Muscle of back (tissue), 11 donors: ENCODE measurements around the gene CLCF1. TPM values are rescaled to one million over a fixed set of nuclear protein-coding genes. Genes with fewer than 3 reads are reported as not detected.
A peak's percentile ranks its signal among the peaks of the same experiment; 100 is the strongest.

Experiments used
- DNase-seq, 3 donors: peaks; one replicate each; pipeline versions ENCODE4 v3.0.0 to v3.0.0-alpha.2; 2013
- polyA plus RNA-seq, 10 donors: library from polyadenylated mRNA; unstranded; fragments of 120-200 nt; gene quantifications; one replicate each; pipeline ENCODE4 v1.2.1, GENCODE V29; 2013; ENCODE audit not compliant: insufficient read length in 10 of 10

Gene CLCF1
- polyA plus RNA-seq, 10 donors = 1.7 to 3.8 (median 2.4) TPM

DNA sequence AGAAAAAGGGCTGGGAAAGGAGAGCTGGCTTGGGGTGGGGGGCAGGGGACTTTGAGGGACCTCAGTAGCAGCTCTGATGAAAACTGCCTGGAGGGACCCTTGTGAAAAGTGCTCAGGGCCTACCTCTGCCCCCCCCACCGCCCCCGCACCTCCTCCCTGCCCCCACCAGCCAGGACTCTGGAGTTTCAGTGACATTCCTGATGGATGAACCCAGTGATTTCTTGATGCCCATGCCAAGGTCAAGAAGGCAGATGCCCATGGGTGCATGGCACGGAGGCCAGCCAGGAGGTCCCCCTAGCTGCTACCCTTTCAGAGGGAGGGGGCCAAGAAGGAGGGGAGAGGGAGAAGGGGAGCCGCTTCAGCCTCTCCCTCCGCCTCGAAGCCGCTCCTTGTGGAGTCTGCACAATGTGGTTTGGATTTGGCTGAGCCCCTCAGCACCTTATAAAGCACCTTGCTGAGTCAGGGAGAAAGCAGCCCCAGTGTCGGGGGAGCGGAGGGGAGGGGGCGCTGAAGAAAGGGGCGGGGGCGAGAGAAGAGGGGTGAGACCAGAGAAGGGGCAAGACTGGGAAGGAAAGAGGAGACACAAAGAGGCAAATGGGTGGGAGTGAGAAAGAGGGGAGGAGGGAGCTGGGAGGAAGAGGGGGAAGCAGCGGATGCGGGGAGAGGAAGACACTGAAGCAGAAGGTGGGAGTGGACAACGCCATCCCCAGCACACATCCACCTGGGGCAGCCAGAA is 2.1 kb upstream of the CLCF1 start:
- no peak for DNase-seq

DNA sequence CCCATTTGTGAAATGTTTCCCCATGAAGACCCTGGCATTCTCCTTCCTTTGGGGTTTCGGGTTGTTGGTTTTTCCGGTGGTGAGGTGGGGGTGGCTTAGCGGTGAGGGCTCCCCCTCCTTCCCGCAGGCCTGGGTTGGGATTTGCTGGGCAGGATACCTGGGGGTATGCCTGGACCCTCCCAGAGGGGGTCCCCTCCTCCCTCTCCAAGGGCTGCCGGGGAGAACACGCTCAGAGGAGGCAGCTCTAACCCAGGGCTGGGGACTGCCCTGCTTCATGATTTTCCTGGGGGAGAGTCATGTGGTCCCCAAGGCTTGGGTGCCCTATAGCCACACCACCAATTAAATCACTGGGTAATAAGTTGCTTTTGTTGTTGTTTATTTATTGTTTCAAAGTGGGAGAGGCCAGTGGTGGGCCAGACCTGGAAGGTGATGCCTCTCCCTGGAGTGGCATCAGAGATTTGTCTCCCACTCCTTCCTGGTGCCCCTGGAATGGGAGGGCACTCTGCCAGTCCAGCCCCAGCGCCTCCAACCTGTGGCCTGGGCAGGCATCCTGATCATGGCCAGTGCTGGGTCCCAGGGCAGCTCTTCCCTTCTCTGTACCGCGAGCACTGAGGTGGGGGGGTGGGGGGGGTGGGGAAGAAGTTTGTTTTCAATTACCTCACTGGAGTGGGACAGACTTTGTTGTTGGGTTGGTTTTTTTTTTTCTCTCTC is 1.3 kb upstream of the CLCF1 start:
- DNase-seq = no peak

DNA sequence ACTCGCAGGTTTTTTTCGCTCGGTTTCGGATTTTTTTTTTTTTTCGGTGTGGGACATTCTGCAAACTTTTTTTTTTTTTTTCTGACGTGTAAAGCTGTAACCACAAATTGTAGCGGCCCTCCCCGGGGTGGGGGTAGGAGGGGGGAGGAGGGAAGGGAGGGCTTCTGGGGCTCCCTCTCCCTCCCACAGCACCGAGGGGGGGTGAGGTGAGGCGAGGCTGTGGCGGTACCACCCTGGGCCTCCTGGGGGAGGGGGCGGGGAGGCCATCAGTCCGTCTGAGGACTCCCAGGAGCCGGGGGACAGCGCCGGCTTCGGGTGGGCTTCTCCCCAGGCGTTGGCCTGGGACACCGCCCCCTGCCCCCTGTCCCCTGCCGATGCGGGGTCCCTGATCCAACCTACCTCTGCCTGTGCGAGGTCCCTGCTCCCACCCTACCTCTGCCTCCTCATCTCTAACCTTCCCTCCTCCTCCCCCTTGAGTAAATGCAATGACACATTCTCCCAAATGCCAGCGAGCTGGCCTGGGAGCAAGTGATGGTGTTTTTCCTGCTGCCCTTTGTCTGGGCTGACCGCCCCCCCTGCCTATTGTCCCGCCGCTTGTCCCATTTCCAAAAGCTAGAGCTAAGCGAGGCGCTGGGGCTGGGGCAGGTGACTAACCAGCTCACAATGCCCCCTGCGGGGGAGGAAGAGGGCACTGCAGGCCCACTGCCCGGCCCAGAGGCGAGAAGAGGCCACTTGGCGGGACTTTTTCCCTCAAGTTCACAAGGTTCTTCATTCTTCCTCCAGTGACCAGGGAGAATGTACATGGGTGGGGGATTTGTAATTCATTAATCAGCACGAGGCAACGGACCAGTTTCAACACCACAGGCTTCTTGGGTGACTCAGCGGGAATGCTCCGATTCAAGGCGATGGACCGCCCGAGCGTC is 511 bp upstream of the CLCF1 start:
- peak in 2 of 3 donors; percentile 73 to 88 for DNase-seq

DNA sequence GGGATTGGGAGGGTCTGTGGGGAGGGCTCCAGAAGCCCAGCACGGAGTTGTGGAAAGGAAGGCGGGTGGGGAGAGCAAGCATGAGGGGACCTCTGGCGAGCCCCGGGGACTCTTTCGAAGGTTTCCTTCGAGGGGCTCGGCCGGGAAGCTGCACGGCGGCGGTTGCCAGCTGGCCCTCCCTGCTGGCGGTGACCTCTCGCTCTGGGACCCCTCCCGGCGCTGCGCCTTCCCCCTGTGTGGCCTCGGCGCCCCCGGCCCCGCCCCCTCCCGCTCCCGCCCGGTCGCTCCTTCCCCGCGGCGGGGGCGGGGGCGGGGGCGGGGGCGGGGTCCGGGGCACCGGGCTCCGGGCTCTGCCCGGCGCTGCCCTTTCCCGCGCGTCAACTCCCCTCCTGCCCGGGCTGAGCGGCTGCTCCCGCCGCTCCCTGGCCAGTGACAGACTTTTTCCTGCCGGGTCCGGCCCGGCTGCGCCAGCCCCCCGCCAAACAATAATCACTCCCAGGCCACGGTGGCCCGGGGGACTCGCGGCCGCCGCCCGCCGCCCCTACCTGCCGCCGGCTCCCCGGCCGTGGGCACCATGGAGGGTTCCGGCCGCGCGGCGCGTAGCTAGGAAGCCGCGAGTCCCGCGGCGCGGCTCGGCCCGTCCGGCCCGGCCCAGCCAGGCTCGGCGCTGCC is 941 bp downstream of the CLCF1 start:
- DNase-seq = no peak

DNA sequence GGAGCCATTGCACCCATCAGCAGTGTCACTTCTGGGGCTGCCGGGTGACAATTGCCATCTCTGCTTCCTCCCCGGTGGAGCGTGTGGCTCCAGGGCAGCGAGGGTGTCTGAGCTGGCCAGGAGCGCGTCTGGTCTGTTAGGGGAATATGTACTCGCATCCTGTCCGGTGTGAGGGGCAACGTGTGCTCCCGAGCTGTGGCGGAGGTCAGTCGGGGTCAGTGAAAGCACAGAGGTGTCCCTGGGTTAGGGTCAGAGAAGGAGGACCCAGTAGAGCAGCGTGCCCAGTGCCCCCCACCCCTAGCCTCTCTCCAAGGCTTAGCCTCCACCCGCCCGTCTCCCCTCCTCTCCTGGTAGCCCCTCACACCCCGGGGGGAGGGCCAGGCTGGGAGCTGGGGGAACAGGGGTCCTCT is 1.5 kb downstream of the CLCF1 start:
- no peak for DNase-seq

DNA sequence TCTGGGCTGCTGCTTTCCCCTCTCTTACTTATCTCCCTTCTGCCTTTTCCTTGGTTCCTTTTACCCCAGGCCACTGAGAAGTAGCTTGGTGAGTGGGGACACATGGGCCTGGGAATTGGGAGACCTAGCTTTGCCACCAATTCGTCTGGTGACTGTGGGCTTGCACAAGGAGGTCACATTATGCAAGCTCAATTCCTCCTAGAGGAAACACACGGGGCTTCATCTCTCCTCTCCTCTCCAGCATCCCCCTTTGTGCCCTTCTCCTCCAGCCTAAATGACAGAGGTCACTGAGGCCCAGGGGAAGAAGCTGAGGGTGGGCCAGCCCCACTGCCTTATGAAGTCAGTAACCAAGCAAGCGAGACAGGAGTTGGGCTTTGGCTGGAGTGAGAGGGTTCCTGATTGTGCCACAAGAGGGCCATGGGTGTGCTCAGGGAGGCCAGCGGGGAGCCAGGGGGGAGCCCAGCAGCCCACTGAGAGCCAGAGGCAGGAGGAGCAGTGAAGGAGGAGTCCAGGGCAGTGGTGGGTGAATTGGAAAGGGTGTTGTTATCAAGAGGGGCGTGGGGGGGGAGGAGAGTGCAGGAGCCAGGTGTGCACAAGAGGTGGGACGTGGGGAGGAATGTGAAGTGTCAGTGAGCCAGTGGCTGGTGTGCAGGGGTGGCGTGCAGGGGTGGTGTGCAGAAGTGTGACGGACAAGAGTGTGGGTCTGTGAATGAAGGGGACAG is 2.0 kb downstream of the CLCF1 start:
- no peak for DNase-seq

DNA sequence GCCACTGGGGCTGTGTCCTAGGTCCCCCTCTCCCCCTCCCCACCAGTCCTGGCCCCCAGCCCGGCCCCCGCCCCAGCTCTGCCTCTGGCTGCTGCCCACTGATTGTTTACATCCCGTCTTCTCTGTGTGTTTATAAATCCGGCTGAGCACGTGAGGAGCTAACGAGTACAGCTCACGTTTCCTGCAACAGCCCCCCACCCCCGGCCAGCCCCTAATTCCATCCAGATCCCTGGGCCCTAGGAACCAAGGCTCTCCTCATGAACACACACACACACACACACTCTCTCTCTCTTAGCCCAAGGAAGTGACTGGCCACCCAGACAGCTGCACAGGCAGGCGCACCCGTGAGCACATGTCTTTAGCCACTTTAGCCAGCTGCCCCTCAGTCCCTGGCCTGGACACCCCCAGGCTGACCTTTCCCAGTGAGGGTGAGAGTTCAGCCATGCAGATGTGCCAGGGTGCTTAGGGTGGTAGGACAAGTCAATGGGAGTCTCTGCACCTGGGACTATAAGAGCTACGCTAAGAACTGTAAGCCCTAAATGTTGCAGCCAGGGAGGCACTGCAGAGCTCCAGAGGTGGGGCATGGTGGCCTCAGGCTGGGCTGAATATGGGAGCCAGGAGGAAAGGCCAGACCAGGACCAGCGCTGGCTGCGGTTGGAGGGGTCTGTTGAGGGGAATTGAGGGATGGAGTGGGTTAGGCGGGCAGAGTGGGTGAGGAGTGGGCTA is 2.9 kb downstream of the CLCF1 start:
- DNase-seq = peak in 1 of 3 donors; percentile 67

DNA sequence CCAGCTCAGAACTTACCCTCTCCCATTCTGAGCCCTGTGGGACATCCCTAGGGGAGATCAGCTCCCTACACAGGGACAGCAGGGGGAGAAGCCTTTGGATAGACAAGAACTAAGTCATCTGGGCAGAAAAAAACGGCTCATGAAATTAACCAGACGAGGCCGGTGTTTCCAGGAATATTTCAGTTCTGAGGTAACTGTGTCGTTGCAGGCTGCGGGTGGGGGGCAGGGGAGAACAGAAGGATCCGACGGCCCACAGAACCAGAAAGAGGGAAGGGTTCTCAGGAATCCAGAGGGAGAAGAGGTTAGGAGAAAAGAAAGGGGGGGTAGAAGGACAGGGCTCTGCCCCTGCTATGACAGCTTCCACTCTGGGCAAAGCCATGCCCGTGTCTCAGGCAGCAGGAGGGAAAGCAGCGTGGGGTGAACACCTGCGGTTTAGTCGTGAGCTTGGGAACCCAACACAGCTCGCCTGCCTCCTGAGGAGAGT is 3.6 kb downstream of the CLCF1 start:
- no peak for DNase-seq

DNA sequence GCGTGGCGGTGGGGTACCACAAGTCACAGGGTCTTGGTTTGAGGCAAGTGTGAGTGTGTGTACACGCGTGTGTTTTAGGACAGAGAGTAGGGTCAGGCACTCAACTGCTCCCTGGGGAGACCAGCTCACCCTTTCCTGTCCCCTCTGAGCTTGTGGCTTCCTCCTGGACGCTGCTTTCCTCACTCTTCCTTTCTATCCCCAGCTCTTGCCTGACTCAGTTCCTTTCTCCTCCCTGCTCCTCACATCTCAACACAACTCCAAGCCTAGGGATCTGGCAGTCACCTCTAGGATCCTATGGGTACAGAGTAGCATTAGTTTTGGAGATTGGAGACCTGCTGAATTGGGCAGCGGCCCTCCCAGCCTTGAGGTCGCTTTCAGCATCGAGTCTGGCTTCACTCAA is 4.1 kb downstream of the CLCF1 start:
- DNase-seq = no peak

DNA sequence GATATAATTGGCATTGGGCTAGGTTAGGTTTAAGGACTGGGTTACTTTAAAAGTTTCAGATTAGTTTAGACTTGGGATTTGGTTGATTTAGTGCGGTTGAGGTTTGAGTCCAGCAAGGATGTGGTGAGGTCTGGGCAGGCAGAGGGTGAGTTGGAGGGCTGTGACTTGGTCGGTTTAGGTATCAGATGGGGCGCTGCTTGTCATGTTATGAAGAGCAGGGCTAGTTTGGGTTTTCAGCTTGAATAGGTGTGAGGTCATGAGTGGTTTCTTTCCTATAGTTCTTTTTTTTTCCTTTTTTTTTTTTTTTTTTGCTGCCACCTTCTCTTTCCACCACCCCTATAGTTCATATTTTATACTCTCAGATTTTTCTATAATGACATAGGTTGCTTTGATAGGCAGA is 4.8 kb downstream of the CLCF1 start:
- no peak for DNase-seq

DNA sequence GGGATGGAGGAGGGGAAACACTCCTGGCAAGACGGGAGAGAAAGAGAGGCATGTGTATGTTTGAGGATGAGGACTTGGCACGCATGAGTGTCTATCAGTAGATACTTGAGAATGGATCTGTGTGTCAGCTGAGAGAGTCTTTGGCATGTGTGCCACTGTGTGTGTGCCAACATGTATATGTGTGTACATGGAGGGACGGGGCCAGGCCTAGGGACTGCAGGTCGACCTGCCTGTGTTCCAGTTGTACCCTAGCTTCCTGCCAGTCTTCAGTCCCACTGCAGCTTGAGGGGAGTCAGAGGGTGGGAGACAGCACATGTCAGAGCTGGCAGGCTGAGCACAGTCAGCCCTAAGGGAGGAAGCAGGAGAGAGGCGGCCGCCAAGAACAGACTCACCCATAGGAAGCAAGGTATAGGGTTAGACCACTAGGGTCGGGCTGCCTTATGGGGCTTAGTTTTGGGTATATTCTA is 5.6 kb downstream of the CLCF1 start:
- DNase-seq = no peak

DNA sequence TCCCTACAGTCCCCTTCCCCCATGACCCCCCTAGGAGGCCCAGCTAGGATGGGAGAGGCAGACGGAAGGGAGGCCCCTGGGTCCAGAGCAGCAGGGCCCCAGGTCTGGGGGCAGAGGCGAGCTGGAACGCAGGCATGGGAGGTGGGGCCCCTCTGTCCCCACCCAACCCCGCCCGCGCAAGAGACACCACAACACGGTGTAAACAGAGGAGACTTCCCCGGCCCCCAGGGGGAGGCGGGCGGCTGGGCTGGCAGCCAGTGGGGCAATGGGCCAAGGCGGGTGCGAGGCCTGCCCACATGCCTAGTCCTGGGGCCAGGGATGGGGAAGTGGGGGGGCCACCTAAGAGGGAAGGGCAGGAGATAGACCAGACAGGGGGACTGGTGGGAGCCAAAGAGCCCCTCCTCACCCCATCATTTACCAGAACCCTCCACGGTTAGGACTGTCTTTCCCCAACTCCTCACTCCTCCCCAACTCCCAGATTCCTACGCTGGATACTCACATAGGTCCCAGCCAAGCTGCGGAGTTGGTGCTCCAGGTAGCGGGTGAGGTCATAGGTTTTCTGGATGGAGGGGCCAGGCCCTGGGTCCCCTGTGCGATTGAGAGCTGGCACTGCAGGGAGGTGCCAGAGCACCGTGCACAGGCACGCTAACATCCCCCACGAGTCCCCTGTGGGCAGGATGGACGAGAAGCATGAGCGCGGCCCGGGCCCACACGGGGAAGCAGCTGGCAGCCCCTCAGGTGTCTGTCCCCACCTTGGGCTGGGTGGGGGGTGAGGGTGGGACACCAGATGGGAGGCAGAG is 6.2 kb downstream of the CLCF1 start:
- peak in 1 of 3 donors; percentile 76 for DNase-seq

DNA sequence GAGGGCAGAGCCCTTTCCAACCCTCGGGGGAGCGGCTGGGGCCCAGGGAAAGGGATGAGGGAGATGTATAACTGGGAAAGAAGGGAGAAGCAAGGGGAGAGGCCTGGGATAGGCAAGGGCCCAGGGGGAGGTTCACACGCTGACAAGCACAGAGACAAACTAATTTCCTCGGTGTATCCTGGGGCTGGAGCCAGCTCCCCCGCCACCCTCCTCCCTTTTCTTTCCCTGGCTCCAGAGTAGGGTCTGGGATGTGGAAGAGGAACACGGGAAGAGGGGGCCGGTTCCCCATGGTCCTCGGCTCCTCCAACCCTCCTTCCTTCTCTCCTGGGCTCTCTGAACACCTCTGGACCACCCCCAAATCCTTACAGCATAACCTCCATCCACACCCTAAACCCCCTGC is 6.9 kb downstream of the CLCF1 start:
- peak in 1 of 3 donors; percentile 87 for DNase-seq

DNA sequence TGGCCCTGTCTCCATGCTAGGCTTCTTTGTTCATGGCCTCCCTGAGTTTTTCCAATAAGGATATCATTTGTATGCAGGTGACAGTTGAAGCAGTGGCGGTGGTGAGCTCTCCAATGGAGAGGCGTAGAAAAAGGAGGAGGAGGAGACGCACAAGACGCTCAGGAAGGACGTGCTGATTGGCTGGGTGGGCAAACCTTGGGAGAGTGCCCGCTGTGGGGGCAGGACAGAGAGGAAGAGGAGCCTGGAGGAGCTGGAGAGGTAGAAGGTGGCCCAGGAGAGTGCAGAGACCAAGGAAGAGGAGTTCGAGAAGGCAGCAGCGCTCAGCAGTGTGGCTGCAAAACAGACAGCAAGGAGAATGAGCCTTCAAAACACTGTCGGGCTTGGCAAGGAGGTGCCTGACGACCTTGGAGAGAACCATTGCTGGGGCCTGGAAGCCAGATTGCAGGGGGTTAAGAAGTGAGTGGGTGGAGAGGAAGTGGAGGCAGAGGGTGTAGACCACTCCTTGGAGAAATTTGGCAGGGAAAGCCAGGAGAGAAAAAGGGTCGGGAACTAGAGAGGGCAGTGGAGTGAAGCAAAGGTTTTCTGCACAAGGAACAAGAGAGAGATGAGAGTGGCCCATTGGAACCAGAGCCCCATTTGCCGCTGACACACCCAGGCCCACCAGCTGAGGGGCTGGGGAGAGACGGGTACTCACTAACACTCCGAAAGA is 7.5 kb downstream of the CLCF1 start:
- DNase-seq = peak in 1 of 3 donors; percentile 44

DNA sequence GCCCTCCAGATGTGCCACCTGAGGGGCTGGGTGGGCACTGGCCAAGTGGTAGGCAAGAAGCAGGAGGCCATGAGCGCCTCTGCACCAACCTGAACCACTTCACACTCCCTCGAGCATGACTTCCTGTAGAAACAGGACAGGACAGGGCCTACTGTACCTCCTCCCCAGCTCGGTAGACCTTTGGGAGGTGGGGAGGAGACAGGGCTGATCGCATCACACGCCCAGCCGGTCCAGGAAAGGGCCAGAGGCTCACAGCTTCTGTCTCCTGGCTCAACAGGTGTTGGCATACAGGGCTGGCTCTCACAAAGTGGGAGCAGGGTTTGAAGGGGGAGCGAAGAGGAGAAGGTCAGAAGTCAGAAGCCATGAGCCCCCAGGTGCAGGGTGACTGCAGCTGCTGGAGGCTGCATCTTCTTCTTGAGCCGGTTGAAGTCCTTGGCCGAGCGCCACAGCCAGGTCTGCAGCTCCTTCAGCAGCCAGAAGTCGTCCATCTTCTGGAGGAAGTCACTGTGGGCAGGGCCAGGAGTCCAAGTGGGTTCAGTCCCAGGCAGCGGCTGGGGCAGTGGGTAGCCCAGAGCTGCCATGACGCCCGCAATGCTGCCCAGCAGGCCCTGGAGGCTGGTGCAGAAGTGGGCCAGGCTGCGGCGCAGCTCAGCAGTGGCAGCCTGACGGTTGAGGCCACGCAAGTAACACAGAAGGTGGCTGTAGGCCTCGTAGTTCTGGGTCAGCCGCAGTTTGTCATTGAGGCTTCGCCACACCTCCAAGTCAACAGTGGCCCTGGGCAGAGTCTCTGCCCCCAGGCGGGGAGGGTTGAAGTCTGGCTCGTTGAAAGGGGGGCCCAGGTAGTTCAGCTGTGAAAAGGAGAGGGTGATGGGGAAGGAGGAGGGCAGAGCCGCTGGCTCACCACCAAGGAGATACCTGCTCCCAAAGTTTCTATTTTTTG is 8.3 kb downstream of the CLCF1 start:
- no peak for DNase-seq

DNA sequence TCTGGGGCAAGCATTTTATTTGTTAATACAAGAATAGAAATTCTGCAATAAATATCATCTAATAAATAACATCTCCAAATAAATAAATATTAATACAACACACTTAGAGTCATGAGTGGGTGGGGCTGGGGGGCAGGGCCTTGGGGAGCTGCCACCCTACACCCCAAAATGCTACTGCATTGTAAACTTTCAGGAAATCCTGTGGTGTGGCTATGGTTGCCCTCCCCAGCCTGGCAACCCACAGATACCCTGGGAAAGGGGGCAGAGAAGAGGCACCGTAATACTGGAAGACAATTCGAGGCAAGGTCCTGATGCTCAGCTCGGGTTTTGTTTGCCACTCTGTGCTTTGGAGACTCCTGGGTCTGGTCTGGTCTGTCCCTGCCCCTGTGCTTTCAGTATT is 9.2 kb downstream of the CLCF1 start:
- no peak for DNase-seq
